ENCODE results near the gene FLNA.

GRCh38 chrX:154321594-154321993 lies 52.8 kb downstream of the FLNA start:
- peak in 1 of 5 experiments; percentile 29 for TF ChIP-seq CTCF (IDR thresholded peaks at IDR 0.05 in 4 of 5, conservative IDR thresholded peaks at IDR 0.05 in 1 of 5)
- no peak for TF ChIP-seq POLR2A (IDR thresholded peaks at IDR 0.05)
